ENCODE results near the gene PRAME.

PRAME gene

GRCh38 chr22:22599248-22599647, 40.2 kb upstream of the PRAME start:
- CTCF ChIA-PET = interaction anchor here (1.0 to 3.7 kb wide), 2 partner anchors 8 to 11 kb away, joined by 4 to 21 read pairs; no protein-coding TSS in a partner anchor
- POLR2A ChIA-PET = no interaction called here
- 78% methylated on average over 1 of the region's 3 CpGs for WGBS (ENCODE audit: insufficient coverage)

GRCh38 chr22:22598144-22598543, 39.1 kb upstream of the PRAME start:
- no peak for DNase-seq
- Histone ChIP-seq H3K27me3 (replicated peaks in 2 of 5; ENCODE audit: control insufficient read depth in 4 of 5, insufficient read depth in 5 of 5, low read length in 4 of 5) (peaks cover 0 to 3% (median 0%) of the 10 kb centered on the region in 5 experiments), H3K9me3 (ENCODE audit: control extremely low read depth in 1 of 5, control insufficient read depth in 4 of 5, insufficient read depth in 2 of 5, low read depth in 1 of 5, low read length in 4 of 5) (no peaks in the 10 kb centered on the region), H3K27ac (ENCODE audit: insufficient read depth in 1 of 2, low read depth in 1 of 2, low read length in 2 of 2, poor library complexity in 1 of 2, severe bottlenecking in 2 of 2) (no peak overlapping the region), H3K4me3 (ENCODE audit: control insufficient read depth in 1 of 7, extremely low read depth in 1 of 7, insufficient read depth in 4 of 7, low read depth in 2 of 7, low read length in 6 of 7) (no peak overlapping the region), H3K36me3 (ENCODE audit: control insufficient read depth in 4 of 4, insufficient read depth in 4 of 4, low read length in 3 of 4) (no peaks in the 10 kb centered on the region), H3K4me1 (ENCODE audit: control extremely low read depth in 1 of 4, control insufficient read depth in 4 of 4, insufficient read depth in 4 of 4, low read length in 3 of 4) (no peaks in the 10 kb centered on the region)
- ChIA-PET CTCF (interaction anchor here (3.7 kb wide), 1 partner anchor 10 kb away, joined by 21 read pairs; no protein-coding TSS in a partner anchor), POLR2A (no interaction called here)
- WGBS (ENCODE audit: insufficient coverage) = 93% methylated on average over 4 of the region's 5 CpGs

More at GRCh38 chr22:22599248-22599647, 40.2 kb upstream of the PRAME start:
- no peaks in the 10 kb centered on the region for H3K36me3 ChIP-seq (ENCODE audit: control insufficient read depth in 4 of 4, insufficient read depth in 4 of 4, low read length in 3 of 4)
- no peak for DNase-seq
- H3K27ac ChIP-seq (ENCODE audit: insufficient read depth in 1 of 2, low read depth in 1 of 2, low read length in 2 of 2, poor library complexity in 1 of 2, severe bottlenecking in 2 of 2) = no peak overlapping the region
- no peaks in the 10 kb centered on the region for H3K4me1 ChIP-seq (ENCODE audit: control extremely low read depth in 1 of 4, control insufficient read depth in 4 of 4, insufficient read depth in 4 of 4, low read length in 3 of 4)
- H3K4me3 ChIP-seq (ENCODE audit: control insufficient read depth in 1 of 7, extremely low read depth in 1 of 7, insufficient read depth in 4 of 7, low read depth in 2 of 7, low read length in 6 of 7) = no peak overlapping the region
- peaks cover 0 to 5% (median 0%) of the 10 kb centered on the region in 5 experiments for H3K9me3 ChIP-seq (ENCODE audit: control extremely low read depth in 1 of 5, control insufficient read depth in 4 of 5, insufficient read depth in 2 of 5, low read depth in 1 of 5, low read length in 4 of 5)
- peaks cover 0 to 3% (median 0%) of the 10 kb centered on the region in 5 experiments for H3K27me3 ChIP-seq (replicated peaks in 2 of 5; ENCODE audit: control insufficient read depth in 4 of 5, insufficient read depth in 5 of 5, low read length in 4 of 5)

- ChIA-PET POLR2A (no interaction called here), CTCF (interaction anchor here (0.9 to 2.9 kb wide), 2 partner anchors 19 to 133 kb away, joined by 3 to 8 read pairs; no protein-coding TSS in a partner anchor)
- no peak for DNase-seq
Observed at GRCh38 chr22:22595001-22595835, 36.2 kb upstream of the PRAME start.

GRCh38 chr22:22593964-22594656, 35.0 kb upstream of the PRAME start:
- ChIA-PET CTCF (interaction anchor here (0.6 to 2.9 kb wide), 4 partner anchors 9 to 22 kb away, joined by 3 to 8 read pairs (median 3); no protein-coding TSS in a partner anchor), POLR2A (no interaction called here)
- Histone ChIP-seq H3K27me3 (replicated peaks in 2 of 5; ENCODE audit: control insufficient read depth in 4 of 5, insufficient read depth in 5 of 5, low read length in 4 of 5) (peaks cover 0 to 4% (median 0%) of the 10 kb centered on the region in 5 experiments), H3K4me3 (ENCODE audit: control insufficient read depth in 1 of 7, extremely low read depth in 1 of 7, insufficient read depth in 4 of 7, low read depth in 2 of 7, low read length in 6 of 7) (no peak overlapping the region), H3K27ac (ENCODE audit: insufficient read depth in 1 of 2, low read depth in 1 of 2, low read length in 2 of 2, poor library complexity in 1 of 2, severe bottlenecking in 2 of 2) (no peak overlapping the region), H3K36me3 (ENCODE audit: control insufficient read depth in 4 of 4, insufficient read depth in 4 of 4, low read length in 3 of 4) (no peaks in the 10 kb centered on the region), H3K9me3 (ENCODE audit: control extremely low read depth in 1 of 5, control insufficient read depth in 4 of 5, insufficient read depth in 2 of 5, low read depth in 1 of 5, low read length in 4 of 5) (no peaks in the 10 kb centered on the region), H3K4me1 (ENCODE audit: control extremely low read depth in 1 of 4, control insufficient read depth in 4 of 4, insufficient read depth in 4 of 4, low read length in 3 of 4) (no peaks in the 10 kb centered on the region)
- WGBS (ENCODE audit: insufficient coverage) = 64% methylated on average over 4 of the region's 10 CpGs
- DNase-seq = peak; percentile 77 to 86 (median 82)

More at GRCh38 chr22:22595001-22595835, 36.2 kb upstream of the PRAME start:
- Histone ChIP-seq H3K9me3 (ENCODE audit: control extremely low read depth in 1 of 5, control insufficient read depth in 4 of 5, insufficient read depth in 2 of 5, low read depth in 1 of 5, low read length in 4 of 5) (no peaks in the 10 kb centered on the region), H3K27me3 (replicated peaks in 2 of 5; ENCODE audit: control insufficient read depth in 4 of 5, insufficient read depth in 5 of 5, low read length in 4 of 5) (peaks cover 0 to 4% (median 0%) of the 10 kb centered on the region in 5 experiments), H3K36me3 (ENCODE audit: control insufficient read depth in 4 of 4, insufficient read depth in 4 of 4, low read length in 3 of 4) (no peaks in the 10 kb centered on the region), H3K27ac (ENCODE audit: insufficient read depth in 1 of 2, low read depth in 1 of 2, low read length in 2 of 2, poor library complexity in 1 of 2, severe bottlenecking in 2 of 2) (no peak overlapping the region), H3K4me3 (ENCODE audit: control insufficient read depth in 1 of 7, extremely low read depth in 1 of 7, insufficient read depth in 4 of 7, low read depth in 2 of 7, low read length in 6 of 7) (no peak overlapping the region), H3K4me1 (ENCODE audit: control extremely low read depth in 1 of 4, control insufficient read depth in 4 of 4, insufficient read depth in 4 of 4, low read length in 3 of 4) (no peaks in the 10 kb centered on the region)
- WGBS (ENCODE audit: insufficient coverage) = 92% methylated on average over 5 of the region's 5 CpGs

GRCh38 chr22:22593250-22593649, 34.2 kb upstream of the PRAME start:
- CTCF ChIA-PET = interaction anchor here (0.6 to 2.9 kb wide), 5 partner anchors 8 to 109 kb away, joined by 3 to 8 read pairs (median 3); no protein-coding TSS in a partner anchor
- WGBS (ENCODE audit: insufficient coverage) = 100% methylated on average over 2 of the region's 2 CpGs
- POLR2A ChIA-PET = no interaction called here

GRCh38 chr22:22591348-22592299, 32.6 kb upstream of the PRAME start:
- Histone ChIP-seq H3K4me1 (ENCODE audit: control extremely low read depth in 1 of 4, control insufficient read depth in 4 of 4, insufficient read depth in 4 of 4, low read length in 3 of 4) (no peaks in the 10 kb centered on the region), H3K9me3 (ENCODE audit: control extremely low read depth in 1 of 5, control insufficient read depth in 4 of 5, insufficient read depth in 2 of 5, low read depth in 1 of 5, low read length in 4 of 5) (no peaks in the 10 kb centered on the region), H3K36me3 (ENCODE audit: control insufficient read depth in 4 of 4, insufficient read depth in 4 of 4, low read length in 3 of 4) (no peaks in the 10 kb centered on the region), H3K27me3 (replicated peaks in 2 of 5; ENCODE audit: control insufficient read depth in 4 of 5, insufficient read depth in 5 of 5, low read length in 4 of 5) (peaks cover 0 to 4% (median 0%) of the 10 kb centered on the region in 5 experiments), H3K27ac (ENCODE audit: insufficient read depth in 1 of 2, low read depth in 1 of 2, low read length in 2 of 2, poor library complexity in 1 of 2, severe bottlenecking in 2 of 2) (no peak overlapping the region), H3K4me3 (ENCODE audit: control insufficient read depth in 1 of 7, extremely low read depth in 1 of 7, insufficient read depth in 4 of 7, low read depth in 2 of 7, low read length in 6 of 7) (no peak overlapping the region)
- WGBS (ENCODE audit: insufficient coverage) = 84% methylated on average over 4 of the region's 8 CpGs
- DNase-seq = peak in 1 of 3 donors; percentile 7
- POLR2A ChIA-PET = no interaction called here
- CTCF ChIA-PET = interaction anchor here (0.6 to 6.9 kb wide), 11 partner anchors 8 to 144 kb away, joined by 3 to 42 read pairs (median 3); no protein-coding TSS in a partner anchor

More at GRCh38 chr22:22593250-22593649, 34.2 kb upstream of the PRAME start:
- no peak for DNase-seq
- Histone ChIP-seq H3K9me3 (ENCODE audit: control extremely low read depth in 1 of 5, control insufficient read depth in 4 of 5, insufficient read depth in 2 of 5, low read depth in 1 of 5, low read length in 4 of 5) (no peaks in the 10 kb centered on the region), H3K27me3 (replicated peaks in 2 of 5; ENCODE audit: control insufficient read depth in 4 of 5, insufficient read depth in 5 of 5, low read length in 4 of 5) (peaks cover 0 to 2% (median 0%) of the 10 kb centered on the region in 5 experiments), H3K4me1 (ENCODE audit: control extremely low read depth in 1 of 4, control insufficient read depth in 4 of 4, insufficient read depth in 4 of 4, low read length in 3 of 4) (no peaks in the 10 kb centered on the region), H3K4me3 (ENCODE audit: control insufficient read depth in 1 of 7, extremely low read depth in 1 of 7, insufficient read depth in 4 of 7, low read depth in 2 of 7, low read length in 6 of 7) (no peak overlapping the region), H3K36me3 (ENCODE audit: control insufficient read depth in 4 of 4, insufficient read depth in 4 of 4, low read length in 3 of 4) (no peaks in the 10 kb centered on the region), H3K27ac (ENCODE audit: insufficient read depth in 1 of 2, low read depth in 1 of 2, low read length in 2 of 2, poor library complexity in 1 of 2, severe bottlenecking in 2 of 2) (no peak overlapping the region)
